Measurements from ENCODE around the gene CELF4. TPM values are rescaled to one million over a fixed set of nuclear protein-coding genes. Genes with fewer than 3 reads are reported as not detected.
A peak's percentile ranks its signal among the peaks of the same experiment; 100 is the strongest.

The CELF4 gene
- total RNA-seq, 2 experiments from 2014 or later = not detected

- no peaks in the 10 kb centered on the region for H3K4me1 Mint-ChIP-seq
- no peak overlapping the region for H3K4me3 Mint-ChIP-seq
- ChIA-PET CTCF (no interaction called here), POLR2A (no interaction called here)
- peaks cover 27% of the 10 kb centered on the region for H3K27me3 Mint-ChIP-seq
- no peaks in the 10 kb centered on the region for H3K36me3 Mint-ChIP-seq (ENCODE audit: low read depth)
- H3K9me3 Mint-ChIP-seq = no peaks in the 10 kb centered on the region
- no peak overlapping the region for H3K27ac Mint-ChIP-seq
- no peak for DNase-seq
These were observed 173.7 kb downstream of the CELF4 start for GRCh38 chr18:37391698-37392548.

GRCh38 chr18:37391156-37391555 lies 174.4 kb downstream of the CELF4 start:
- Mint-ChIP-seq H3K4me3 (no peak overlapping the region), H3K4me1 (no peaks in the 10 kb centered on the region), H3K27ac (no peak overlapping the region), H3K36me3 (ENCODE audit: low read depth) (no peaks in the 10 kb centered on the region), H3K27me3 (peaks cover 27% of the 10 kb centered on the region), H3K9me3 (no peaks in the 10 kb centered on the region)
- ChIA-PET POLR2A (no interaction called here), CTCF (no interaction called here)
- no peak for DNase-seq

GRCh38 chr18:37390687-37391086 lies 174.9 kb downstream of the CELF4 start:
- no peak for DNase-seq
- ChIA-PET CTCF (no interaction called here), POLR2A (no interaction called here)
- Mint-ChIP-seq H3K27me3 (peaks cover 23% of the 10 kb centered on the region), H3K4me1 (no peaks in the 10 kb centered on the region), H3K4me3 (no peak overlapping the region), H3K36me3 (ENCODE audit: low read depth) (no peaks in the 10 kb centered on the region), H3K27ac (no peak overlapping the region), H3K9me3 (no peaks in the 10 kb centered on the region)

- no peak for DNase-seq
- POLR2A ChIA-PET = no interaction called here
- no peaks in the 10 kb centered on the region for H3K36me3 Mint-ChIP-seq (ENCODE audit: low read depth)
- H3K4me1 Mint-ChIP-seq = no peaks in the 10 kb centered on the region
- H3K4me3 Mint-ChIP-seq = no peak overlapping the region
- no peaks in the 10 kb centered on the region for H3K9me3 Mint-ChIP-seq
- H3K27ac Mint-ChIP-seq = no peak overlapping the region
- CTCF ChIA-PET = no interaction called here
- peaks cover 17% of the 10 kb centered on the region for H3K27me3 Mint-ChIP-seq
These were observed 175.8 kb downstream of the CELF4 start for GRCh38 chr18:37389684-37390368.

- Mint-ChIP-seq H3K27me3 (peaks cover 14% of the 10 kb centered on the region), H3K4me1 (no peaks in the 10 kb centered on the region), H3K36me3 (ENCODE audit: low read depth) (no peaks in the 10 kb centered on the region), H3K27ac (no peak overlapping the region), H3K9me3 (no peaks in the 10 kb centered on the region), H3K4me3 (no peak overlapping the region)
- no peak for DNase-seq
- POLR2A ChIA-PET = no interaction called here
- CTCF ChIA-PET = no interaction called here
These were observed 176.6 kb downstream of the CELF4 start for GRCh38 chr18:37389041-37389440.

- ChIA-PET CTCF (no interaction called here), POLR2A (no interaction called here)
- no peaks in the 10 kb centered on the region for H3K4me1 Mint-ChIP-seq
- DNase-seq = no peak
- no peaks in the 10 kb centered on the region for H3K36me3 Mint-ChIP-seq (ENCODE audit: low read depth)
- H3K4me3 Mint-ChIP-seq = no peak overlapping the region
- H3K9me3 Mint-ChIP-seq = no peaks in the 10 kb centered on the region
- no peak overlapping the region for H3K27ac Mint-ChIP-seq
- peaks cover 11% of the 10 kb centered on the region for H3K27me3 Mint-ChIP-seq
These were observed 177.2 kb downstream of the CELF4 start for GRCh38 chr18:37388413-37388812.

GRCh38 chr18:37385846-37386778 lies 179.5 kb downstream of the CELF4 start:
- H3K9me3 Mint-ChIP-seq = no peaks in the 10 kb centered on the region
- POLR2A ChIA-PET = interaction anchor here (0.6 kb wide), 1 partner anchor 1860 kb away, joined by 3 read pairs; no protein-coding TSS in a partner anchor

GRCh38 chr18:37383846-37384595 lies 181.6 kb downstream of the CELF4 start:
- no peak for DNase-seq
- Mint-ChIP-seq H3K4me3 (no peak overlapping the region), H3K27ac (no peak overlapping the region), H3K36me3 (ENCODE audit: low read depth) (no peaks in the 10 kb centered on the region), H3K4me1 (no peaks in the 10 kb centered on the region), H3K9me3 (no peaks in the 10 kb centered on the region), H3K27me3 (peaks cover 3% of the 10 kb centered on the region)
- ChIA-PET POLR2A (no interaction called here), CTCF (no interaction called here)

More at GRCh38 chr18:37385846-37386778, 179.5 kb downstream of the CELF4 start:
- peak; percentile 11 for DNase-seq
- Mint-ChIP-seq H3K27me3 (no peaks in the 10 kb centered on the region), H3K4me1 (no peaks in the 10 kb centered on the region), H3K4me3 (no peak overlapping the region), H3K27ac (no peak overlapping the region), H3K36me3 (ENCODE audit: low read depth) (no peaks in the 10 kb centered on the region)
- CTCF ChIA-PET = no interaction called here

- no peak for DNase-seq
- no peaks in the 10 kb centered on the region for H3K4me1 Mint-ChIP-seq
- H3K4me3 Mint-ChIP-seq = no peak overlapping the region
- no peaks in the 10 kb centered on the region for H3K36me3 Mint-ChIP-seq (ENCODE audit: low read depth)
- H3K27ac Mint-ChIP-seq = no peak overlapping the region
- CTCF ChIA-PET = no interaction called here
- H3K27me3 Mint-ChIP-seq = peaks cover 5% of the 10 kb centered on the region
- POLR2A ChIA-PET = no interaction called here
- H3K9me3 Mint-ChIP-seq = no peaks in the 10 kb centered on the region
These were observed 182.4 kb downstream of the CELF4 start for GRCh38 chr18:37383036-37383785.

- no peaks in the 10 kb centered on the region for H3K4me1 Mint-ChIP-seq
- no peak overlapping the region for H3K27ac Mint-ChIP-seq
- H3K36me3 Mint-ChIP-seq (ENCODE audit: low read depth) = no peaks in the 10 kb centered on the region
- ChIA-PET POLR2A (no interaction called here), CTCF (no interaction called here)
- DNase-seq = no peak
- no peak overlapping the region for H3K4me3 Mint-ChIP-seq
- peaks cover 5% of the 10 kb centered on the region for H3K27me3 Mint-ChIP-seq
- H3K9me3 Mint-ChIP-seq = no peaks in the 10 kb centered on the region
These were observed 184.0 kb downstream of the CELF4 start for GRCh38 chr18:37381554-37381953.

GRCh38 chr18:37380546-37381110 lies 185.0 kb downstream of the CELF4 start:
- Mint-ChIP-seq H3K4me3 (no peak overlapping the region), H3K36me3 (ENCODE audit: low read depth) (no peaks in the 10 kb centered on the region), H3K9me3 (no peaks in the 10 kb centered on the region), H3K27me3 (peaks cover 5% of the 10 kb centered on the region), H3K27ac (no peak overlapping the region), H3K4me1 (no peaks in the 10 kb centered on the region)
- CTCF ChIA-PET = no interaction called here
- POLR2A ChIA-PET = no interaction called here
- DNase-seq = no peak

Measured in activated CD4-positive, alpha-beta T cell treated with anti-CD3 and anti-CD28 coated beads, Interleukin-2, amount 10 ng/mL, durations not matched to agents 7 days and 5 days (primary cell).